HepG2 (cell line): ENCODE measurements around the gene PRKAR2A. TPM values are rescaled to one million over a fixed set of nuclear protein-coding genes. Genes with fewer than 3 reads are reported as not detected.

ENCODE experiments used
- ATAC-seq: fragments of 200-7000 bp; cut with Tn5 transposase; 3 replicates; pipeline ENCODE4 v1.9.1; 2020; ENCODE audit warnings: mild to moderate bottlenecking, moderate library complexity
- BruUV-seq: library from RNA; stranded (reverse); fragments of 400-500 nt; replicated peaks from 2 replicates; lab custom pipeline; 2021; lab: Mats Ljungman, UMichigan
- CTCF ChIA-PET: fragments of 300-600 bp; formaldehyde crosslinking; extraction: SDS; loops from one replicate; lab custom pipeline; 2021; ENCODE audit warnings: low total read pairs, inconsistent platforms, low intra/inter-chr PET ratio; lab: Yijun Ruan, JAX
- POLR2A ChIA-PET: fragments of 350-600 bp; sonication (Branson Sonifier 250); formaldehyde crosslinking; loops from one replicate; lab custom pipeline; 2020; ENCODE audit warnings: antibody characterized with exemption, inconsistent platforms; lab: Yijun Ruan, JAX
- DNase-seq: peaks from one replicate; pipeline ENCODE4 v3.0.0-alpha.2; 2015; ENCODE audit warnings: low spot score
- FAIRE-seq: peaks from 3 replicates; lab custom pipeline; 2011; peaks lifted over from hg19 to GRCh38; lab: Jason Lieb, UNC
- H2AFZ ChIP-seq: one replicate; pipeline ENCODE4 v1.6.1; 2011; ENCODE audit warnings: low read length, inconsistent platforms
- H3K27ac ChIP-seq: fragments of 300-600 bp; 3 replicates; pipeline ENCODE4 v1.8.0; 2011; ENCODE audit warnings: mixed run types, mild to moderate bottlenecking, mixed read lengths, low read length, inconsistent platforms; ENCODE audit not compliant: insufficient read depth; ENCODE audit errors: extremely low read length
- H3K27me3 ChIP-seq, 2 experiments: fragments of 200-600 bp in 1 of 2; 2 replicates in 1 of 2; 3 replicates in 1 of 2; pipeline versions ENCODE4 v1.6.0 to v1.8.0; 2011; ENCODE audit warnings: low read length in 2 of 2, mild to moderate bottlenecking in 2 of 2, moderate library complexity in 2 of 2, inconsistent platforms in 1 of 2; ENCODE audit not compliant: insufficient read depth in 2 of 2, control insufficient read depth in 1 of 2
- H3K36me3 ChIP-seq, 2 experiments: fragments of 200-600 bp in 1 of 2; replicated peaks in 1 of 2; 2 replicates in 1 of 2; 3 replicates in 1 of 2; pipeline versions ENCODE4 v1.5.1 to v1.8.0; 2011; ENCODE audit warnings: low read length in 2 of 2, inconsistent platforms in 1 of 2; ENCODE audit not compliant: insufficient read depth in 2 of 2, control insufficient read depth in 1 of 2
- H3K4me1 ChIP-seq: 2 replicates; pipeline ENCODE4 v1.5.1; 2012; ENCODE audit warnings: low read length, inconsistent platforms; ENCODE audit not compliant: insufficient read depth
- H3K4me2 ChIP-seq: 2 replicates; pipeline ENCODE4 v1.6.0; 2011; ENCODE audit warnings: low read depth, low read length, inconsistent platforms
- H3K4me3 ChIP-seq, 3 experiments: fragments of 200-600 bp in 1 of 3; sonication (generic), shearing (Covaris generic) in 1 of 3; replicated peaks in 1 of 3; 2 replicates each; pipeline ENCODE4 v1.5.1; 2011 to 2016; ENCODE audit warnings: low read length in 3 of 3, inconsistent platforms in 2 of 3, low read depth in 2 of 3, mild to moderate bottlenecking in 2 of 3, control low read depth in 1 of 3, mixed read lengths in 1 of 3; ENCODE audit not compliant: insufficient read depth in 1 of 3
- H3K79me2 ChIP-seq: one replicate; pipeline ENCODE4 v1.6.1; 2011; ENCODE audit warnings: low read length, inconsistent platforms; ENCODE audit not compliant: insufficient read depth
- H3K9ac ChIP-seq: 2 replicates; pipeline ENCODE4 v1.6.0; 2011; ENCODE audit warnings: mild to moderate bottlenecking, low read depth, low read length, inconsistent platforms; ENCODE audit not compliant: insufficient read depth
- H3K9me3 ChIP-seq: 2 replicates; pipeline ENCODE4 v1.5.1; 2012; ENCODE audit warnings: mild to moderate bottlenecking, low read length
- H4K20me1 ChIP-seq: 2 replicates; pipeline ENCODE4 v1.6.0; 2011; ENCODE audit warnings: inconsistent platforms, mild to moderate bottlenecking, low read length, moderate library complexity; ENCODE audit not compliant: insufficient read depth
- ARID4A ChIP-seq: sonication (generic); formaldehyde crosslinking; IDR thresholded peaks from 2 replicates; pipeline ENCODE4 v1.5.0; 2020; ENCODE audit warnings: mild to moderate bottlenecking, missing genetic modification reagents, borderline replicate concordance
- ATF5 ChIP-seq: sonication (generic); formaldehyde crosslinking; IDR thresholded peaks from 2 replicates; pipeline ENCODE4 v1.4.0; 2020; ENCODE audit warnings: mild to moderate bottlenecking, low read depth, missing genetic modification reagents
- CCAR2 ChIP-seq: fragments of 200-400 bp; formaldehyde crosslinking; optimal IDR thresholded peaks from 2 replicates; pipeline ENCODE3; 2018; ENCODE audit warnings: low read depth, mild to moderate bottlenecking, low read length, moderate library complexity
- MXD1 ChIP-seq: sonication (generic); formaldehyde crosslinking; IDR thresholded peaks from 2 replicates; pipeline ENCODE4 v1.4.0; 2020; ENCODE audit warnings: mild to moderate bottlenecking, missing genetic modification reagents
- NFE2L1 ChIP-seq: sonication (generic); formaldehyde crosslinking; IDR thresholded peaks from 2 replicates; pipeline ENCODE4 v1.4.0; 2020; ENCODE audit warnings: missing genetic modification reagents, mild to moderate bottlenecking, borderline replicate concordance
- PRPF4 ChIP-seq: fragments of 200-400 bp; formaldehyde crosslinking; IDR thresholded peaks from 2 replicates; pipeline ENCODE4 v1.6.1; 2016; ENCODE audit warnings: low read length, low read depth; ENCODE audit not compliant: poor library complexity, severe bottlenecking
- RFX1 ChIP-seq: fragments of 450-650 bp; IDR thresholded peaks from 2 replicates; pipeline ENCODE4 v1.6.1; 2017
- SKI ChIP-seq: fragments of 450-650 bp; IDR thresholded peaks from one replicate; pipeline ENCODE4 v1.6.1; 2018; ENCODE audit warnings: mild to moderate bottlenecking; ENCODE audit not compliant: partially characterized antibody
- TBX3 ChIP-seq: fragments of 450-650 bp; IDR thresholded peaks from 2 replicates; pipeline ENCODE4 v1.6.1; 2017; ENCODE audit warnings: antibody characterized with exemption, mild to moderate bottlenecking, inconsistent platforms, borderline replicate concordance
- ZNF121 ChIP-seq: sonication (generic); formaldehyde crosslinking; IDR thresholded peaks from 2 replicates; pipeline ENCODE4 v1.5.0; 2020; ENCODE audit warnings: mild to moderate bottlenecking, missing genetic modification reagents
- ZNF326 ChIP-seq: sonication (generic); formaldehyde crosslinking; IDR thresholded peaks from 2 replicates; pipeline ENCODE4 v1.4.0; 2020; ENCODE audit warnings: missing genetic modification reagents, borderline replicate concordance
- ZNF441 ChIP-seq: sonication (generic); formaldehyde crosslinking; IDR thresholded peaks from 2 replicates; pipeline ENCODE4 v1.7.0; 2021; ENCODE audit warnings: missing genetic modification reagents, borderline replicate concordance
- ZNF570 ChIP-seq: sonication (generic); formaldehyde crosslinking; IDR thresholded peaks from 2 replicates; pipeline ENCODE4 v1.4.0; 2020; ENCODE audit warnings: mild to moderate bottlenecking, missing genetic modification reagents, borderline replicate concordance
- ZNF768 ChIP-seq: sonication (generic); formaldehyde crosslinking; IDR thresholded peaks from 2 replicates; pipeline ENCODE4 v1.4.0; 2020; ENCODE audit warnings: missing genetic modification reagents
- WGBS: methylation state at CpG from one replicate; pipeline ENCODE4 v1.1.6; 2017; ENCODE audit warnings: low lambda C conversion rate; 5-methylcytosine and 5-hydroxymethylcytosine counted together
- in situ Hi-C: cut with HindIII; loops from 2 replicates; pipeline ENCODE4 v1.10.0; 2017; ENCODE audit warnings: low pct_unique_long_range_greater_than_20kb; ENCODE audit not compliant: extremely low pct_ligation_motif_present
- intact Hi-C: fragments of 100-400 bp; cut with micrococcal nuclease; formaldehyde crosslinking; loops from one replicate; pipeline ENCODE4 v1.10.0; 2022; ENCODE audit not compliant: unreplicated experiment
- polyA plus RNA-seq, 8 experiments: library from polyadenylated mRNA; depleted of rRNA in 3 of 8; stranded (reverse) in 7 of 8; unstranded in 1 of 8; fragments of >200 nt; fragmentation: Illumina TruSeq in 4 of 8; extraction: Trizol in 4 of 8; gene quantifications; 2 replicates each; pipeline versions ENCODE4 v1.2.1 to v1.2.3, GENCODE V29; 2011 to 2016; ENCODE audit warnings: low read depth in 4 of 8, missing spikeins in 1 of 8, mixed read lengths in 1 of 8; ENCODE audit not compliant: insufficient read depth in 1 of 8
- total RNA-seq, 5 experiments: library from RNA; depleted of rRNA; stranded (reverse); fragments of >200 nt; fragmentation: Illumina TruSeq; extraction: Trizol; gene quantifications; 2 replicates each; pipeline ENCODE4 v1.2.3, GENCODE V29; 2016; ENCODE audit warnings: low read depth in 1 of 5

The PRKAR2A gene
- total and polyA plus RNA-seq, 2 of the 13 experiments (the other 11 are each of a cell fraction or from before 2014, with no cell fraction given): 11.8 to 29.2 TPM

GRCh38 chr3:48879307-48879993, 31.8 kb upstream of the PRKAR2A start:
- DNase-seq (no peak), ATAC-seq (no peak), FAIRE-seq (no peak)
- Histone ChIP-seq H3K36me3 (peaks cover 0 to 4% of the 10 kb centered on the region in 2 experiments; a peak in 1 of 5 replicates), H3K4me1 (peaks cover 26% of the 10 kb centered on the region), H3K9me3 (no peaks in the 10 kb centered on the region), H2AFZ (no peak overlapping the region), H3K79me2 (no peaks in the 10 kb centered on the region), H4K20me1 (no peaks in the 10 kb centered on the region), H3K27me3 (no peaks in the 10 kb centered on the region), H3K4me2 (no peak overlapping the region), H3K27ac (no peak overlapping the region), H3K9ac (no peak overlapping the region), H3K4me3 (no peak overlapping the region)
- in situ Hi-C loops: no loop called here
- intact Hi-C loops: no loop called here
- WGBS: 95% methylated on average over 5 of the region's 6 CpGs
- BruUV-seq: no TSS peak
- POLR2A ChIA-PET: no interaction called here
- CTCF ChIA-PET: no interaction called here
- no peak for TF ChIP-seq MXD1
- no peak for TF ChIP-seq CCAR2
- TF ChIP-seq NFE2L1 (CRISPR knock-in tag): no peak
- TF ChIP-seq PRPF4: no peak
- TF ChIP-seq ZNF768 (CRISPR knock-in tag): no peak
- no peak for TF ChIP-seq TBX3
- no peak for TF ChIP-seq ZNF570 (CRISPR knock-in tag)
- TF ChIP-seq ZNF121 (CRISPR knock-in tag): no peak
- TF ChIP-seq SKI: no peak
- no peak for TF ChIP-seq RFX1
- no peak for TF ChIP-seq ATF5 (CRISPR knock-in tag)
- TF ChIP-seq ZNF441 (CRISPR knock-in tag): no peak
- no peak for TF ChIP-seq ARID4A (CRISPR knock-in tag)
- no peak for TF ChIP-seq ZNF326 (CRISPR knock-in tag)
